GM12878 (cell line): ENCODE data around the gene SLC22A23. TPM values are rescaled to one million over a fixed set of nuclear protein-coding genes. Genes with fewer than 3 reads are reported as not detected.

Experiments used
- BHLHE40 ChIP-seq, 2 experiments: fragments of 450-650 bp in 1 of 2; IDR thresholded peaks; 2 replicates each; pipeline ENCODE4 v1.6.1; 2011 to 2017; ENCODE audit warnings: low read depth in 2 of 2, borderline replicate concordance in 1 of 2, improper control_type of control experiment in 1 of 2, low read length in 1 of 2, mild to moderate bottlenecking in 1 of 2
- CBX3 ChIP-seq: fragments of 200-600 bp; sonication (generic); IDR thresholded peaks from 2 replicates; pipeline ENCODE4 v1.6.1; 2016; ENCODE audit warnings: low read depth, borderline replicate concordance
- E4F1 ChIP-seq: fragments of 450-650 bp; IDR thresholded peaks from 2 replicates; pipeline ENCODE4 v1.6.1; 2018; ENCODE audit warnings: borderline replicate concordance, mild to moderate bottlenecking; ENCODE audit not compliant: partially characterized antibody
- FOS ChIP-seq: IDR thresholded peaks from 3 replicates; pipeline ENCODE4 v1.6.1; 2011; ENCODE audit warnings: borderline replicate concordance; ENCODE audit not compliant: insufficient read length; ENCODE audit errors: extremely low read depth
- JUND ChIP-seq: IDR thresholded peaks from 2 replicates; pipeline ENCODE4 v1.6.1; 2012; ENCODE audit warnings: low read depth, mild to moderate bottlenecking, low read length, improper control_type of control experiment, moderate library complexity
- KAT2A ChIP-seq: conservative IDR thresholded peaks from 2 replicates; pipeline ENCODE4 v1.6.1; 2011; ENCODE audit warnings: low read depth, low read length; ENCODE audit not compliant: control insufficient read depth
- LARP7 ChIP-seq: fragments of 450-650 bp; IDR thresholded peaks from 2 replicates; pipeline ENCODE4 v1.6.1; 2017; ENCODE audit warnings: mild to moderate bottlenecking
- MEF2B ChIP-seq: fragments of 450-650 bp; IDR thresholded peaks from 2 replicates; pipeline ENCODE4 v1.6.1; 2018; ENCODE audit warnings: mild to moderate bottlenecking, moderate library complexity; ENCODE audit not compliant: partially characterized antibody, poor library complexity, severe bottlenecking
- MYB ChIP-seq: fragments of 150-350 bp; IDR thresholded peaks from 2 replicates; pipeline ENCODE4 v1.6.1; 2014; ENCODE audit warnings: mild to moderate bottlenecking, low read depth, low read length, borderline replicate concordance
- NFIC ChIP-seq: IDR thresholded peaks from 2 replicates; pipeline ENCODE4 v1.6.1; 2012; ENCODE audit warnings: low read depth, mild to moderate bottlenecking, inconsistent platforms, low read length, moderate library complexity
- RAD21 ChIP-seq: IDR thresholded peaks from 2 replicates; pipeline ENCODE4 v1.6.1; 2011; ENCODE audit warnings: mild to moderate bottlenecking, low read depth, low read length, moderate library complexity; ENCODE audit not compliant: insufficient read depth
- RAD51 ChIP-seq: fragments of 450-650 bp; IDR thresholded peaks from 2 replicates; pipeline ENCODE4 v1.6.1; 2016; ENCODE audit warnings: moderate library complexity, mild to moderate bottlenecking, inconsistent platforms
- RCOR1 ChIP-seq: conservative IDR thresholded peaks from 2 replicates; pipeline ENCODE4 v1.6.1; 2012; ENCODE audit warnings: low read depth, low read length, improper control_type of control experiment
- SP1 ChIP-seq: IDR thresholded peaks from one replicate; pipeline ENCODE4 v1.6.1; 2011; ENCODE audit warnings: low read depth, low read length
- SPI1 ChIP-seq: IDR thresholded peaks from 2 replicates; pipeline ENCODE4 v1.6.1; 2011; ENCODE audit warnings: low read depth, mild to moderate bottlenecking, low read length, moderate library complexity, borderline replicate concordance; ENCODE audit not compliant: insufficient read depth
- SUPT20H ChIP-seq: IDR thresholded peaks from 2 replicates; pipeline ENCODE4 v1.6.1; 2011; ENCODE audit warnings: low read depth, mild to moderate bottlenecking, low read length, moderate library complexity, borderline replicate concordance; ENCODE audit not compliant: control insufficient read depth
- USF1 ChIP-seq: IDR thresholded peaks from 2 replicates; pipeline ENCODE4 v1.6.1; 2011; ENCODE audit warnings: borderline replicate concordance, low read depth, mild to moderate bottlenecking, moderate library complexity, mixed read lengths, low read length; ENCODE audit not compliant: insufficient read depth; ENCODE audit errors: extremely low read length
- WRNIP1 ChIP-seq: IDR thresholded peaks from 2 replicates; pipeline ENCODE4 v1.6.1; 2011; ENCODE audit warnings: low read depth, low read length, improper control_type of control experiment, borderline replicate concordance
- ZBTB40 ChIP-seq: fragments of 450-650 bp; IDR thresholded peaks from 2 replicates; pipeline ENCODE4 v1.6.1; 2016; ENCODE audit warnings: mild to moderate bottlenecking, moderate library complexity, borderline replicate concordance
- ZNF384 ChIP-seq: IDR thresholded peaks from 2 replicates; pipeline ENCODE4 v1.6.1; 2012; ENCODE audit warnings: low read depth, mild to moderate bottlenecking, low read length, improper control_type of control experiment, borderline replicate concordance
- ZNF622 ChIP-seq: fragments of 450-650 bp; IDR thresholded peaks from 2 replicates; pipeline ENCODE4 v1.6.1; 2017; ENCODE audit warnings: mild to moderate bottlenecking, inconsistent platforms
- ZSCAN29 ChIP-seq: fragments of 450-650 bp; IDR thresholded peaks from 2 replicates; pipeline ENCODE4 v1.6.1; 2017; ENCODE audit warnings: mild to moderate bottlenecking, moderate library complexity
- polyA plus RNA-seq, 11 experiments: library from polyadenylated mRNA; depleted of rRNA in 4 of 11; unstranded in 6 of 11; stranded (reverse) in 5 of 11; fragments of >200 nt; fragmentation: Nextera tagmentation in 4 of 11; fragmentation: Illumina TruSeq in 1 of 11; extraction: Ambion mirVana in 4 of 11; extraction: Trizol in 1 of 11; gene quantifications; 1 replicate in 1 of 11; 2 replicates in 10 of 11; pipeline versions ENCODE4 v1.2.1 to v1.2.3, GENCODE V29; 2011 to 2016; ENCODE audit warnings: inconsistent platforms in 2 of 11, missing spikeins in 2 of 11, low read depth in 1 of 11
- total RNA-seq, 4 experiments: library from RNA; depleted of rRNA in 3 of 4; stranded (reverse); fragments of >200 nt in 3 of 4; fragmentation: Illumina TruSeq in 1 of 4; extraction: Trizol in 1 of 4; gene quantifications; 2 replicates each; pipeline versions ENCODE4 v1.2.1 to v1.2.3, GENCODE V29; 2013 to 2021

SLC22A23 gene
- total and polyA plus RNA-seq, 10 of the 15 experiments (the other 5 are each of a cell fraction or from before 2014, with no cell fraction given): 0.20 to 2.4 (median 0.74) TPM

DNA sequence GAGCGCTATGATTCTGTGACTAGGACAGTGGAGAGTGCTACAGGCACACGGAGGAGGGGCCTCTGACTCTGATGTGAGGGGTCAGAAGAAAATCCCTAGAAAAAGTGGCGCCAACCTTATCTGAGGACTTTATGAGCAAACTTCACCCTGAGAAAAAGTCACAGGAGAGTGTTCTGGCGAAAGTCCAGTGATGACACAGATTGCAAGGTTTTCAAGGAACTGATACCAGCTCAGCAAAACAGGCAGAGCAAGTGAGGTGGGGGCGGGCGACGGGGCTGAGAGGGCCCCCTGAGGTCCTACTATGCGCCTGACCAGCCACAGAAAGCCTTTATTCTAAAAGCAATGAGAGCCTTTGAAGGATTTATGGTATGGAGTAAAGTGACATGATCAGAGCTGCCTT, 73.3 kb downstream of the SLC22A23 start (continued):
- TF ChIP-seq ZSCAN29 (no peak), MEF2B (peak; percentile 75), SUPT20H (no peak), ZBTB40 (no peak; the same call in 1 of the 2 replicates), JUND (0 out of 2 replicates have a peak, but pooled peaks have one; percentile 24), WRNIP1 (peak; percentile 96; the same call in 1 of the 2 replicates), RCOR1 (no peak), SP1 (peak; percentile 29), USF1 (no peak), NFIC (peak; percentile 66; the same call in 1 of the 2 replicates), E4F1 (no peak), BHLHE40 (IDR thresholded peaks at IDR 0.05; ENCODE audit: borderline replicate concordance in 1 of 2, low read depth in 2 of 2, low read length in 1 of 2) (peak; percentile 44 to 51; a peak in 1 of 4 replicates), ZNF384 (no peak), ZNF622 (no peak), MYB (no peak), FOS (no peak), SPI1 (peak; percentile 94), CBX3 (no peak), RAD21 (no peak), RAD51 (no peak), LARP7 (no peak), KAT2A (no peak)
